GM12801 (cell line): ENCODE measurements around the gene TIPARP.

ENCODE experiments used
- TF ChIP-seq, protein P1 (sequence below): IDR thresholded peaks from one replicate; pipeline ENCODE4 v1.5.1; 2011; ENCODE audit warnings: control low read depth; ENCODE audit not compliant: insufficient read length; ENCODE audit errors: extremely low read depth

TIPARP gene

DNA sequence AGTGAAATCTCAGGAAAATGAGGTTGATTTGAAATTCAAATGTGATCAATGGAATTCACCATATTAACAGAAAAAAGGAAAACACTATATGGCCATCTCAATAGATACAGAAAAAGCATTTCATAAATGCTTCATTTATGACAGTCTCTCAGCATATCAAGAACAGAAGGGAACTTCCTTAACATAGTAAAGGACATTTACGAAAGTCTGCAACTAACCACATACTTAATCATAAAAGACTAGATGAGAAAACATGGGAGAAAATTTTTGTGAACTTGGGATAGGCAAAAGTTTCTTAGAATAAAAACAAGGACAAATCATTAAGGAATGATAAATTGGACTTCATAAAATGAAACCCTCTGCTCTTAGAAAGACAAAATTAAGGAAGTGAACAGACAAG, 24.7 kb upstream of the TIPARP start:
- TF ChIP-seq, protein P1, sequence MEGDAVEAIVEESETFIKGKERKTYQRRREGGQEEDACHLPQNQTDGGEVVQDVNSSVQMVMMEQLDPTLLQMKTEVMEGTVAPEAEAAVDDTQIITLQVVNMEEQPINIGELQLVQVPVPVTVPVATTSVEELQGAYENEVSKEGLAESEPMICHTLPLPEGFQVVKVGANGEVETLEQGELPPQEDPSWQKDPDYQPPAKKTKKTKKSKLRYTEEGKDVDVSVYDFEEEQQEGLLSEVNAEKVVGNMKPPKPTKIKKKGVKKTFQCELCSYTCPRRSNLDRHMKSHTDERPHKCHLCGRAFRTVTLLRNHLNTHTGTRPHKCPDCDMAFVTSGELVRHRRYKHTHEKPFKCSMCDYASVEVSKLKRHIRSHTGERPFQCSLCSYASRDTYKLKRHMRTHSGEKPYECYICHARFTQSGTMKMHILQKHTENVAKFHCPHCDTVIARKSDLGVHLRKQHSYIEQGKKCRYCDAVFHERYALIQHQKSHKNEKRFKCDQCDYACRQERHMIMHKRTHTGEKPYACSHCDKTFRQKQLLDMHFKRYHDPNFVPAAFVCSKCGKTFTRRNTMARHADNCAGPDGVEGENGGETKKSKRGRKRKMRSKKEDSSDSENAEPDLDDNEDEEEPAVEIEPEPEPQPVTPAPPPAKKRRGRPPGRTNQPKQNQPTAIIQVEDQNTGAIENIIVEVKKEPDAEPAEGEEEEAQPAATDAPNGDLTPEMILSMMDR = no peak

DNA sequence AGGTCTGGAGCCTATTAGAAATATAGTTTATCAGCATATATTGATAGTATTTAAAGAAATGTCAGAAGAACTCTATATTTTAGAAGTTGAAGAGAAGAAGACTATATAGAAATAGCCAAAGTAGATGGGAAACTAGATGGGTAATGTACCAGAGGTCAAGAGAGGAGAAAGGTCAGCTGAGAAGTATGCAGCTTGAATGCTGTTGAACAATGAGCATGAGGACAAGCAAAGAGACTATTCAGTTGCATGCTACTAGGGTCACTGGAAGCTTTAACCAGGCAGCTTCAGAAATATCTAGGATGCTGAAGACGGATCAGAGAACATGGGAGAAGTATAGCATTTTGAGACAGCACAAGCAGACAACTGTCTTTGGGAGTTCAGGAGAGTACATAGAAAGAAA, 19.6 kb upstream of the TIPARP start:
- TF ChIP-seq, protein P1 = no peak

DNA sequence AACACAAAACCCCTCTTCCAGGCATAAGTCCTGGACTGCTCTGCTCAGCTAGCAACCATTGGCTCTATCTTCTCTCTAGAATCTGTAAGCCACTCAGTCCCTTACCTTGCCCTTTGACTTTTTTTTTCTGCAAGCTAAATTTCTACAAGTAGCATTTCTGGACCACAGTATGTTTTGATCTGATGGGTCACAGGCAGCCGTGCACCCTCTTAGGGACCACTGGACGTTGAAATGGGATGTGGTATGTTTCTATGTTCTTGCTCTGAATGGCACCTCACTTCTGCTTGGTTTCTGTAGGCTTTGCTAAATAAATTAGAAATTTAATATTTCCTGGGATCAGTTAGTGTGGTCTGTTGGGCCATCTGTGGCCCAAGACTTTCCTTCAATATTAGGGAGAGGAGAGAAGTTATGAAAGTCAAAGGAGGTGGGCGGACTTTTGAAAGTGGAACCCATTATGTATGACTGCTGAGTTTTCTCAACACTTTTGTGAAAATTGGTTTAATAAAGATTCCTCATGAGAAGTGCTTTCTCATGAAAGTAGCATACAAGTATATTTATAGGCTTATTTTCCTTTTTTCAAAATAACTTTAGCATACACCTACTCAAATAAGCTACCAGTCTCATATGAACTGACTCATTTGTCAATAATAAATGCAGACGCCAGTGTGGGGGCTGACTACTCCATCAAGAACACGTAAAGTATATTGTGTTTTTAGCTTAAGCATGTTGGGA, 18.4 kb upstream of the TIPARP start:
- TF ChIP-seq, protein P1 = no peak

DNA sequence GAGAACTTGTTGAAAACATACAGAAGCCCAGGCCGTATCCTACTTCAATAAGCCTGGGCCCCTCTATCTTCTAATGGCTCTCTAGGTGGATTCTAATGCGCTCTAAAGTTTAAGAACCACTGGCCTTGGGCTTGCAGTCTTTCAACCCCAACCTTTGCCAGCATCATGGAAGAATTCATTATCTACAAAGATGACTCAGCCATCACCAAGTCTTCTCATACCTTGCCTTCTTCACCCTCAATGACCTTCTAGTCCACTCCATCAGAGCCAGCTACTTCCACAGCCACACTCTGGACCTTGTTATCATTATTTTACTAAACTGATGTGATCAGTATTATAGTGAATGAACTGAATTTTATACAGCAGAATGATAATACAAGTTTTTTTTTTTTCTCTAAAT, 16.9 kb upstream of the TIPARP start:
- TF ChIP-seq, protein P1 = no peak

DNA sequence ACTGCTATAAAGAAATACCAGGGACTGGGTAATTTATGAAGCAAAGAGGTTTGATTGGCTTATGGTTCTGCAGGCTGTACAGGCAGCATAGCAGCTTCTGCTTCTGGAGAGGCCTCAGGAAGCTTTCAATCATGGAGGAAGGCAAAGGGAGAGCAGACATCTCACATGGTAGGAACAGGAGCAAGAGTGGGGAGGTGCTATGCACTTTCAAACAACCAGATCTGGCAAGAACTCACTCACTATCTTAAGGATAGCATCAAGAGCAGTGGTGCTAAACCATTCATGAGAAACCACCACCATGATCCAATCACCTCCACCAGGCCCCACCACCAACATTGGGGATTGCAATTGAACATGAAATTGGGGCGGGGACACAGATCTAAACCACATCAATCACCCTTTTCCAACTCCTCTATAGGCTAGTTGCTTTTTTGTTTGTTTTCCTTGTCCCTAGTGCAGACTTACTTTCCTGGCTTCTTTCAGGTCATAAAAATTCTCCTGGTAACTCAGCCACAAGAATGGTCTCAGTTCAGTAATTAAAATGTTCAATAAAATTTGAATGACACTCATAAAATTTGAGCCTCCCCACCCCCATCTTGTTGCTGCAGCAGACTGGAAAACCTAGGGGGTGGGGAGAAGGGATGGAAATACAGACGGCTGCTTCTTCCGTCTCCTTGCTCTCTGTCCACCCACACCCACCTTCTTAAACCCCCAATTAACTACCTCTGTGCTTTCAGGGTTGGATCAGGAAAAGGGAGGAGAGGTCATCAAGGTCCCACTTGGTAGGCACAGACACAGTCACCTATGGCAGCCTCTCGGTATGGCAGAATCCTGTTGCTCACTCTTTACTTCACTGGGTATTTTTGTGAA, 16.3 kb upstream of the TIPARP start:
- TF ChIP-seq, protein P1 = no peak

DNA sequence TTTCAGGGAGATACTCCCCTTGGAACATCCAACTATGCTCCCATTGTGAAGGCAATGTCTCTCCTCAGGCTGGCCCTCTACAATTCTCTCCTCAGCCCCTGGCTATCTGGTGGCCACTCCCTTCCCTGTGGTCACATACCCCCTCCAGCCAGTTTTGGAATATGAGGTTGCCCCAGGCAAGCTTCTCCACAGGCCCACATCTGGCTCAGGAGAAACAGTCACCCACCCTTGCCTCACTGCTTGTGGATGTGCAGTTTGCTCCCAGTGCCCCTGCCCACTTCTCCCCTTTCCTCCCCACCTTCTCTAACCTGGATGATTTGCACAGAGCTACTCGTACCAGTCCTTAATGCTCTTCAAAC, 15.7 kb upstream of the TIPARP start:
- TF ChIP-seq, protein P1 = no peak

DNA sequence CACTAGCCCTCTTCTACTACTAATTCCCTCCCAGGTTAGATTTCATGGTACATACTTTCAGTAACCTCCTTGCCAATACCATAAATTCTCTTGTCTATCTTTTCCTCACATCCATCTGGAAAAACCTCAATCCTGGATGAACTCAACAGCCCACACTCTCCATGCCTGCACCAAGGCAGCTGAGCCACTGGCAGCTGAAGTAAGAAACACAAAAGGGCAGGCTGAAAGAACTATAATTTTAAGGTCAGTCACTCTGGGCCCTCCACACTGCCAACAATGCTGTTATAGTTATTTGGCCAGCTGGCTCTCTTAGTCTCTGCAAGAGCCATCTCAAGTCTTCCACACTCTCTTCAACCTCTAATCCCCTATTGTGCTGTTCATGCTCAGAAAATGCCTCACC, 15.1 kb upstream of the TIPARP start:
- TF ChIP-seq, protein P1 = no peak
